Measurements from ENCODE around the gene NEDD4L. TPM values are rescaled to one million over a fixed set of nuclear protein-coding genes. Genes with fewer than 3 reads are reported as not detected.

NEDD4L gene
- total RNA-seq, 1 donor from 2014 or later = 32.6 TPM

DNA sequence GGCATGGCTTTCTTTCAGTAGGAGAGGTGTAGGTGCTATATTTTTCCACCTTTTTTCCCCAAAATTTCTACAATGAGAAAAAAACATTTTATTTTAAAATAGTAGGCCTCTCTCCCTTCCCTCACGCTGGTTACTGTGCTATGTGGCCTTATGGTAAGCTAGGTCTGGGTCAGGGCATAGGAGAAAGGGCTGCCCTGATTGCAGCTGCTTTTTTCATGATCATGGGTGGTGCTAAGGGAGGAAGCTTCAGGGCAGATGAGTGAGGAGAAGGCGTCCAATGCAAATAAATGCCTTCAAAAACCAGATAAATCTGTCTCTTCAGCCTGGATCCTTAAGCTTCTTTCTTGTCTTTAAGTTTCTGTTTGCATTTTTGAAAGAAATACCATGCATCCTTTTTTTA lies 338.4 kb downstream of the NEDD4L start:
- ChIA-PET POLR2A (no interaction called here), CTCF (no interaction called here)
- no peak overlapping the region for H3K4me3 Mint-ChIP-seq
- no peaks in the 10 kb centered on the region for H3K4me1 Mint-ChIP-seq
- no peaks in the 10 kb centered on the region for H3K9me3 Mint-ChIP-seq
- H3K27ac Mint-ChIP-seq = no peak overlapping the region
- no peaks in the 10 kb centered on the region for H3K27me3 Mint-ChIP-seq
- no peak for DNase-seq
- H3K36me3 Mint-ChIP-seq (ENCODE audit: low read depth) = peaks cover 34% of the 10 kb centered on the region
- intact Hi-C loops (cut with micrococcal nuclease) = no loop called here
- TF ChIP-seq, protein P1, sequence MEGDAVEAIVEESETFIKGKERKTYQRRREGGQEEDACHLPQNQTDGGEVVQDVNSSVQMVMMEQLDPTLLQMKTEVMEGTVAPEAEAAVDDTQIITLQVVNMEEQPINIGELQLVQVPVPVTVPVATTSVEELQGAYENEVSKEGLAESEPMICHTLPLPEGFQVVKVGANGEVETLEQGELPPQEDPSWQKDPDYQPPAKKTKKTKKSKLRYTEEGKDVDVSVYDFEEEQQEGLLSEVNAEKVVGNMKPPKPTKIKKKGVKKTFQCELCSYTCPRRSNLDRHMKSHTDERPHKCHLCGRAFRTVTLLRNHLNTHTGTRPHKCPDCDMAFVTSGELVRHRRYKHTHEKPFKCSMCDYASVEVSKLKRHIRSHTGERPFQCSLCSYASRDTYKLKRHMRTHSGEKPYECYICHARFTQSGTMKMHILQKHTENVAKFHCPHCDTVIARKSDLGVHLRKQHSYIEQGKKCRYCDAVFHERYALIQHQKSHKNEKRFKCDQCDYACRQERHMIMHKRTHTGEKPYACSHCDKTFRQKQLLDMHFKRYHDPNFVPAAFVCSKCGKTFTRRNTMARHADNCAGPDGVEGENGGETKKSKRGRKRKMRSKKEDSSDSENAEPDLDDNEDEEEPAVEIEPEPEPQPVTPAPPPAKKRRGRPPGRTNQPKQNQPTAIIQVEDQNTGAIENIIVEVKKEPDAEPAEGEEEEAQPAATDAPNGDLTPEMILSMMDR (IDR thresholded peaks at IDR 0.05) = no peak
- ATAC-seq (ENCODE audit: low read depth) = no peak

DNA sequence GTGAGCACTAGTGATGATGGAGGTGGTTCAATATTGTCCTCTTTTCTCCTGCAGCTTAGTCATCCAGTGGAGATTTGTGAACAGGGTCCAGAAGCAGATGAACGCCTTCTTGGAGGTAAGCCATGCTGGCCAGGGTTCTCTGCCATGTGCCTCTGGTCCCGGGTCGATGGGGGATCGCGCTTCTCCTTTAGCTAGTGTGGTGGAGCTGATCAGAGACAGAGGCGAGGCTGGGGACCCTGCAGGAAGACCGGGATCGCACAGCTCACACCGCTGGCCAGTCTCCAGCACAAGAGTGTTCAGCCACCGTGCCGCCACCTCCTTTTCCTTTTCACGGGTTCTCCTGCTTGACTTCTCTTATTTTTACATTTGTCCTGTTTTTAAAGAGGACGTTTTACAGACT lies 341.4 kb downstream of the NEDD4L start:
- Mint-ChIP-seq H3K36me3 (ENCODE audit: low read depth) (peaks cover 53% of the 10 kb centered on the region), H3K4me1 (no peaks in the 10 kb centered on the region), H3K27me3 (no peaks in the 10 kb centered on the region), H3K27ac (no peak overlapping the region), H3K9me3 (no peaks in the 10 kb centered on the region), H3K4me3 (no peak overlapping the region)
- TF ChIP-seq, protein P1 (IDR thresholded peaks at IDR 0.05) = no peak
- no peak for DNase-seq
- ChIA-PET CTCF (no interaction called here), POLR2A (no interaction called here)
- no peak for ATAC-seq (ENCODE audit: low read depth)
- intact Hi-C loops (cut with micrococcal nuclease) = no loop called here

DNA sequence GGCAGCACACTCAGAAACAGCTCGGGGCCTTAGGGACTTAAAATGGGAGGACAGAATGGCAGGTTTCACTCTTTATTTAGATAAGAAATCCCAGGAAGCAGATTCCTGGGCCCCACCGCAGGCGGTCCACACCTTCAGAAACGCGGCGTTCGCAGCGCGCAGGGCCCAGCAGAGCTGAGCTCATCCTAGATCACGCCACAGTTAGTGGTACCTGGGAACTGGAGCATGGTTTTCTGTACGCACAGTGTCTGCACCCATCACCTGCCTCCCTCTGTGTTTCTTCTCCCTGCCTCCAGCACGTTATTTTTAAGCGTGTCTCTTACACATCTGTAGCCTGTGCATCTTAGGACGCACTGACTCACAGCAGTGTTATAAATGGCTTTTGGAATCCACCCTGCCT lies 342.8 kb downstream of the NEDD4L start:
- H3K9me3 Mint-ChIP-seq = no peaks in the 10 kb centered on the region
- TF ChIP-seq, protein P1 (IDR thresholded peaks at IDR 0.05) = no peak
- CTCF ChIA-PET = no interaction called here
- H3K27ac Mint-ChIP-seq = no peak overlapping the region
- ATAC-seq (ENCODE audit: low read depth) = no peak
- no peak for DNase-seq
- POLR2A ChIA-PET = no interaction called here
- intact Hi-C loops (cut with micrococcal nuclease) = no loop called here
- no peaks in the 10 kb centered on the region for H3K27me3 Mint-ChIP-seq
- no peak overlapping the region for H3K4me3 Mint-ChIP-seq
- H3K36me3 Mint-ChIP-seq (ENCODE audit: low read depth) = peaks cover 63% of the 10 kb centered on the region
- no peaks in the 10 kb centered on the region for H3K4me1 Mint-ChIP-seq

DNA sequence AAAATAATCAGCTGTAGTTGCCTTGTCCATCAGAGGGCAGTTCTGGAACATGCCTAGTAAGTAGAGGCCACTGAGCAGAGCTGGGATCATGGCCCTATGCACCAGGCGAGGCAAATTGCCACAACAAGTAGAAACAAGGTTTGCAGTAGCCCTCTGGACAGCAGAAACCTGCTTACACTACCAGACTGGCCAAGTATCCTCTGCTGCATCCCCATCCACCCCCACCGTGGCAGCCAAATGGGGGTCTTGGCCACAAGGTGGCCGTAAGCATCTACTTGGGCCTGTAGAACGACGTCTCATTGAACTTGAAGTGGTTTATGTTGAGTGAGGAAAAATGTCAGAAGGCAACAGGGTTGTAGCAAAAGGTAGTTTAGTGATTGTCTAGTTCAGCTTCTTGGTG lies 343.7 kb downstream of the NEDD4L start:
- H3K27me3 Mint-ChIP-seq = no peaks in the 10 kb centered on the region
- H3K4me3 Mint-ChIP-seq = no peak overlapping the region
- POLR2A ChIA-PET = no interaction called here
- TF ChIP-seq, protein P1 (IDR thresholded peaks at IDR 0.05) = no peak
- H3K4me1 Mint-ChIP-seq = no peaks in the 10 kb centered on the region
- ATAC-seq (ENCODE audit: low read depth) (no peak), DNase-seq (no peak)
- H3K27ac Mint-ChIP-seq = no peak overlapping the region
- intact Hi-C loops (cut with micrococcal nuclease) = no loop called here
- CTCF ChIA-PET = no interaction called here
- H3K9me3 Mint-ChIP-seq = no peaks in the 10 kb centered on the region
- peaks cover 69% of the 10 kb centered on the region for H3K36me3 Mint-ChIP-seq (ENCODE audit: low read depth)

DNA sequence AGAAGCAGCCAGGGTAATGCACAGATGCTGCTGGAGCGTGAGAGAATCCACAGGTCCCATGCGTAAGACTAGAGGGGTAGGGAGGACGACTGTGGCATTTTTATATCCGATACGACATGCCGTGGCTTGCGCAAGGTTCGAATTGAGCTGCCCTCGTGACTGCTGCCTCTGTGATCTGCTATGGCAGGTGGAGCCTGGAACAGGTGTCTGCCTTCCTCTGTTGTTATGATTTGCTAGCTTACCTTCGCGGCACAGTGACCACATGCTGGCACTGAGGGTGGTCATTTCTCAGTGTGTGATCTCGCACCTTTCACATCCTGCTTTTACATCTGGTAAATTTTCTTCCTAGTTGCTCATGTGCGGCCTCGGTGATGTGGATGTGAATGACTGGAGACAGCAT lies 344.7 kb downstream of the NEDD4L start:
- ATAC-seq (ENCODE audit: low read depth) = no peak
- H3K27me3 Mint-ChIP-seq = no peaks in the 10 kb centered on the region
- DNase-seq = no peak
- no peak overlapping the region for H3K4me3 Mint-ChIP-seq
- intact Hi-C loops (cut with micrococcal nuclease) = no loop called here
- ChIA-PET POLR2A (no interaction called here), CTCF (no interaction called here)
- no peak overlapping the region for H3K27ac Mint-ChIP-seq
- no peaks in the 10 kb centered on the region for H3K4me1 Mint-ChIP-seq
- H3K9me3 Mint-ChIP-seq = no peaks in the 10 kb centered on the region
- peaks cover 70% of the 10 kb centered on the region for H3K36me3 Mint-ChIP-seq (ENCODE audit: low read depth)
- TF ChIP-seq, protein P1 (IDR thresholded peaks at IDR 0.05) = no peak

All from activated B cell treated with CpG ODN at 0.5 μM for 24 hours (primary cell).